Common myeloid progenitor, CD34-positive (primary cell): ENCODE measurements around the gene TMCO4.

ENCODE experiments used
- CTCF ChIA-PET: fragments of 350-600 bp; sonication (Branson Sonifier 250); formaldehyde crosslinking; loops from one replicate; lab custom pipeline; 2021; ENCODE audit warnings: antibody characterized with exemption; lab: Charles Lee
- POLR2A ChIA-PET: fragments of 350-600 bp; sonication (Branson Sonifier 250); formaldehyde crosslinking; loops from one replicate; lab custom pipeline; 2021; ENCODE audit warnings: antibody characterized with exemption; lab: Charles Lee
- DNase-seq, 3 donors: peaks; one replicate each; pipeline versions ENCODE4 v3.0.0 to v3.0.0-alpha.2; 2013
- H3K27ac ChIP-seq, 2 experiments: 1 replicate in 1 of 2; 2 replicates in 1 of 2; pipeline ENCODE4 v1.7.0; 2013; ENCODE audit warnings: inconsistent platforms in 2 of 2, low read length in 2 of 2, mild to moderate bottlenecking in 2 of 2, low read depth in 1 of 2, moderate library complexity in 1 of 2; ENCODE audit not compliant: severe bottlenecking in 2 of 2, insufficient read depth in 1 of 2, poor library complexity in 1 of 2
- H3K27me3 ChIP-seq, 5 experiments: replicated peaks in 2 of 5; 1 replicate in 3 of 5; 2 replicates in 2 of 5; pipeline versions ENCODE4 v1.6.1 to v1.7.0; 2013; ENCODE audit warnings: low read length in 4 of 5, mild to moderate bottlenecking in 2 of 5, moderate library complexity in 2 of 5, inconsistent platforms in 1 of 5; ENCODE audit not compliant: insufficient read depth in 5 of 5, control insufficient read depth in 4 of 5
- H3K36me3 ChIP-seq, 4 experiments: 1 replicate in 2 of 4; 2 replicates in 2 of 4; pipeline versions ENCODE4 v1.6.1 to v1.7.0; 2013; ENCODE audit warnings: low read length in 3 of 4, control low read depth in 1 of 4, mild to moderate bottlenecking in 1 of 4; ENCODE audit not compliant: control insufficient read depth in 4 of 4, insufficient read depth in 4 of 4
- H3K4me1 ChIP-seq, 4 experiments: 1 replicate in 3 of 4; 2 replicates in 1 of 4; pipeline versions ENCODE4 v1.6.1 to v1.7.1; 2013; ENCODE audit warnings: low read length in 3 of 4, mild to moderate bottlenecking in 3 of 4, control low read depth in 1 of 4, inconsistent platforms in 1 of 4, moderate library complexity in 1 of 4; ENCODE audit not compliant: control insufficient read depth in 4 of 4, insufficient read depth in 4 of 4; ENCODE audit errors: control extremely low read depth in 1 of 4
- H3K4me3 ChIP-seq, 7 experiments: 1 replicate in 4 of 7; 2 replicates in 3 of 7; pipeline versions ENCODE4 v1.5.1 to v1.7.0; 2013; ENCODE audit warnings: mild to moderate bottlenecking in 7 of 7, low read length in 6 of 7, moderate library complexity in 6 of 7, inconsistent platforms in 2 of 7, low read depth in 2 of 7, control low read depth in 1 of 7; ENCODE audit not compliant: insufficient read depth in 4 of 7, control insufficient read depth in 1 of 7; ENCODE audit errors: extremely low read depth in 1 of 7
- H3K9me3 ChIP-seq, 5 experiments: 1 replicate in 4 of 5; 2 replicates in 1 of 5; pipeline versions ENCODE4 v1.6.1 to v1.7.1; 2013; ENCODE audit warnings: low read length in 4 of 5, mild to moderate bottlenecking in 2 of 5, inconsistent platforms in 1 of 5, low read depth in 1 of 5, moderate library complexity in 1 of 5; ENCODE audit not compliant: control insufficient read depth in 4 of 5, insufficient read depth in 2 of 5; ENCODE audit errors: control extremely low read depth in 1 of 5
- WGBS: methylation state at CpG from one replicate; pipeline ENCODE4 v1.1.5; 2013; ENCODE audit not compliant: insufficient coverage; 5-methylcytosine and 5-hydroxymethylcytosine counted together

The TMCO4 gene

GRCh38 chr1:19656134-19656779 is 143.5 kb downstream of the TMCO4 start:
- DNase-seq = no peak
- Histone ChIP-seq H3K27ac (no peak overlapping the region), H3K27me3 (peaks cover 0 to 7% (median 0%) of the 10 kb centered on the region in 5 experiments), H3K9me3 (no peaks in the 10 kb centered on the region), H3K4me1 (peaks cover 0 to 3% (median under 1%) of the 10 kb centered on the region in 4 experiments), H3K36me3 (peaks cover 0 to 26% (median 2%) of the 10 kb centered on the region in 4 experiments), H3K4me3 (no peak overlapping the region)
- CTCF ChIA-PET = interaction anchor here (1.2 kb wide), 1 partner anchor 12 kb away, joined by 3 read pairs; no protein-coding TSS in a partner anchor
- POLR2A ChIA-PET = no interaction called here
- WGBS = 89% methylated on average over 6 of the region's 9 CpGs

- CTCF ChIA-PET = interaction anchor here (1.2 to 2.4 kb wide), 2 partner anchors 12 to 311 kb away, joined by 3 to 14 read pairs; no protein-coding TSS in a partner anchor
- no peak for DNase-seq
- no peak overlapping the region for H3K27ac ChIP-seq
- H3K27me3 ChIP-seq = peaks cover 0 to 5% (median 0%) of the 10 kb centered on the region in 5 experiments
- peaks cover 0 to 8% (median 3%) of the 10 kb centered on the region in 4 experiments for H3K4me1 ChIP-seq
- H3K36me3 ChIP-seq = peaks cover 0 to 26% (median 2%) of the 10 kb centered on the region in 4 experiments
- no peak overlapping the region for H3K4me3 ChIP-seq
- H3K9me3 ChIP-seq = no peaks in the 10 kb centered on the region
- 98% methylated on average over 8 of the region's 8 CpGs for WGBS
- POLR2A ChIA-PET = no interaction called here
These were observed 144.0 kb downstream of the TMCO4 start for GRCh38 chr1:19655718-19656080.

DNA sequence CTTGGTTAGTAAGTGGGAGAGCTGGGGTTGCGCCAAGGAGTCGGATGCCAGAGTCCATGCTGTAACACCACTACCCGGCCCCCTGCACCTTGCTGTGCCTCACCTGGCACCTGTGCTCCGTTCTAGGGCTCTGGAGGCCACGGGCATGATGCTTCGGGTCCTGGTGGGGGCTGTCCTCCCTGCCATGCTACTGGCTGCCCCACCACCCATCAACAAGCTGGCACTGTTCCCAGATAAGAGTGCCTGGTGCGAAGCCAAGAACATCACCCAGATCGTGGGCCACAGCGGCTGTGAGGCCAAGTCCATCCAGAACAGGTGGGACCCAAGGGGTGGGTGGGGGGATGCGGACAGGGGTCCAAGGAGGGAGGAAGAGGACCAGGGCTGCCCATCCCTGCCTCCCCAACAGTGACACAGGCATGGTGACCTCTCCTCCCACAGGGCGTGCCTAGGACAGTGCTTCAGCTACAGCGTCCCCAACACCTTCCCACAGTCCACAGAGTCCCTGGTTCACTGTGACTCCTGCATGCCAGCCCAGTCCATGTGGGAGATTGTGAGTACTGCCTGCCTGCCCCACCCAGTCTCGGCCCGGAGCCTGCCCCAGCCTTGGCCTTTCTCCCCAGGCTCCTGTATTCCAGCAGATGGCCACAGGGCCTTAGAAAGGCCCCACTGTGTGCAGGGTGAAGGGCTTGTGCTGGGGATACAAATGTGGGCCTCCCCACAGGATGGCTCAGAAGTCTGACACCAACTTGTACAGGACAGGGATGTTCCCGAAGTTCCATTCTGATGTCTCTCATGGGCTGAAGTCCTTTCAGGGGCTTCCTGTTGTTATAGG is 144.6 kb downstream of the TMCO4 start:
- H3K9me3 ChIP-seq = no peaks in the 10 kb centered on the region
- POLR2A ChIA-PET = no interaction called here
- DNase-seq = no peak
- peaks cover 0 to 14% (median 6%) of the 10 kb centered on the region in 4 experiments for H3K4me1 ChIP-seq
- CTCF ChIA-PET = interaction anchor here (1.1 to 7.3 kb wide), 10 partner anchors 13 to 313 kb away, joined by 3 to 40 read pairs (median 10); no protein-coding TSS in a partner anchor
- peaks cover 0 to 26% (median 2%) of the 10 kb centered on the region in 4 experiments for H3K36me3 ChIP-seq
- H3K4me3 ChIP-seq = no peak overlapping the region
- WGBS = 97% methylated on average over 15 of the region's 15 CpGs
- no peaks in the 10 kb centered on the region for H3K27me3 ChIP-seq
- H3K27ac ChIP-seq = no peak overlapping the region

DNA sequence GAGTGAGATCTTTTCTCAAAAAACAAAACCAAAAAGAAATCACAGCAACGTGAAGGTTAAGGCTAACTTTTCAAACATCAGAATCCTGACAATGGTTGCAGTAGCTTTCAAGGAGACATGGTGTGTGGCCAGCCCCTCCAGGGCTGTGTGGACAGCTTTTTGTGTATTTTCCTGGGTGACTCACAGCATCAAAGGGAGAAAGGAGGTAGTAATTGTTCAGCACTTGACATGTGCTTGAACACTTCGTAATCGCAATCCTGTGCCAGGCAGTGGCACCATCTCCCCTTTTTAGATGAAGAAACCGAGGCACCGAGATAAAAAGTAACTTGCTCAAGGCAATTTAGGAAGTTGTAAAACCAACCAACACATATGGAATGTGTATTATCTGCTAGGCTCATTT is 145.3 kb downstream of the TMCO4 start:
- no peaks in the 10 kb centered on the region for H3K9me3 ChIP-seq
- H3K4me1 ChIP-seq = peaks cover 0 to 15% (median 7%) of the 10 kb centered on the region in 4 experiments
- H3K4me3 ChIP-seq = no peak overlapping the region
- DNase-seq = no peak
- peaks cover 0 to 26% (median 2%) of the 10 kb centered on the region in 4 experiments for H3K36me3 ChIP-seq
- POLR2A ChIA-PET = interaction anchor here (0.5 kb wide), 1 partner anchor 495 kb away, joined by 4 read pairs; no protein-coding TSS in a partner anchor
- CTCF ChIA-PET = interaction anchor here (0.7 to 7.3 kb wide), 19 partner anchors 8 to 471 kb away, joined by 3 to 40 read pairs (median 4); no protein-coding TSS in a partner anchor
- 100% methylated on average over 5 of the region's 5 CpGs for WGBS
- H3K27me3 ChIP-seq = no peaks in the 10 kb centered on the region
- no peak overlapping the region for H3K27ac ChIP-seq

DNA sequence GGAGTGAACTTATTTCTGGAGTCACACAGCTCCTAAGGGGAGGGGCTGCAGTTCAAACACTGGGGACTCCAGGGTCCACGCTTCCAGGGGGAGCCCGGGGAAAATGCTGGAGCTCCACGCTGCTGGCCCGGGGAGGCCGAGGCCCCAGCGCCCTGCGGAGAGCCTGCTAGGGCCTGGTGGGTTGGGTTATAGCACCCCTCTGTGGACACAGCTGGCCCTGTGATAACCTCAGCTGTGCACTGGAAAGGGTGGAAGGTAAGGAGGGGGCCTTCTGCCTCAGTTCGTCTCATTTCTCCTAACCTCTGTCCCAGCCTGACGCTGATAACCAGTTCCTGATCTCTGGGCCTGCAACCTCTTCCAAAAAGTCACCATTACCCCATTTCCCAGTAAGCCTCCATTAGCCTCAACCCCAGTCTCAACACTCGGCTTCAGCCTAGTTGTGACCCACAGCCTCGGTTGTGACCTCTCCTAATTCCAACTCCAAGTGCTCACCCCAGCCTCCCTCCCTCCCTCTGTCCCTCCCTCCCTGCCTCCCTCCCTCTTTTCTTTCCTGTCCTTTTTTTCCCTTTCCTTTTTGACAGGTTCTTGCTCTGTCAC is 148.5 kb downstream of the TMCO4 start:
- no peak overlapping the region for H3K27ac ChIP-seq
- CTCF ChIA-PET = interaction anchor here (0.6 to 7.3 kb wide), 32 partner anchors 8 to 400 kb away, joined by 3 to 40 read pairs (median 5); partner anchors contain the start of genes AKR7A2, EMC1 and SLC66A1
- H3K4me1 ChIP-seq = peaks cover 0 to 39% (median 25%) of the 10 kb centered on the region in 4 experiments
- DNase-seq = peak; percentile 53 to 71 (median 70)
- peak overlapping the region in 2 of 7 experiments; percentile 20 to 30 for H3K4me3 ChIP-seq
- H3K9me3 ChIP-seq = no peaks in the 10 kb centered on the region
- WGBS = 27% methylated on average over 9 of the region's 11 CpGs
- POLR2A ChIA-PET = interaction anchor here (0.9 to 2.2 kb wide), 2 partner anchors 54 to 69 kb away, joined by 3 to 8 read pairs; a partner anchor contains a TSS
- peaks cover 0 to 11% (median 2%) of the 10 kb centered on the region in 4 experiments for H3K36me3 ChIP-seq
- no peaks in the 10 kb centered on the region for H3K27me3 ChIP-seq

DNA sequence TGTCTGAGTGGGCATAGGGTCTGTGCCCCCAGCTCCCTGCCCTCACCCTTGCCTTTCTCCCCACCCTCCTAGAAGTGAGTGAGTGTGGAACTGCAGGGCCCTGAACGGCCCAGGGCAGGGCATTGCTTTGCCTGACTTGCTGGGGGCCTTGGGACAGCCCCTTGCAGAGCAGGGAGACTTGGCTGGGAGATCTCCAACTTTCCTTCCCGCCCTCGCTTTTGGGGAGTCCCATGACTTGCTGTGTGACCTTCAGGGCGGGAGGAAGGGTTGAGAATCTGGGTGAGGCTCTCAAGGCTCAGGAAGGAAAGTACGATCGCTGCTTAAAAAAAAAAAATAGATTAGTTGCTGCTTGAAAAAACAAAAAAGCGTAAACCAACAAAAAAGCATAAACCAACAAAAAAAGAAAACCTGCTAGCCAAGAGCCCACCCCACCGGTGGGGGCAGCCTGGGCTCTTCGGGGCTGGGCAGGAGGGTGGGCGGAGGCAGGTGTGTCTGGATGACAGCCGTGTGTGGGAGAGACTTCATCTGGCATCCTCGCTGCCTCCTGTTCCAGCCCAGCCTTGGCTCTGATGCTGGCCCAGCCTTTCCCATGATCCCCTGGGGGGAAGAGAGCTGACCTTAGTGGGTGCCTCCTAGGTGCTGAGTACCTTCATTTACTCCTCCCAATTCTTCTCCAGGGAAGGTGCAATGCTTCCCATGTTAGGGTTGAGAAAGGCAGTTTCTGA is 149.1 kb downstream of the TMCO4 start:
- DNase-seq = no peak
- ChIA-PET CTCF (interaction anchor here (0.6 to 7.3 kb wide), 33 partner anchors 9 to 400 kb away, joined by 3 to 40 read pairs (median 5); partner anchors contain the start of genes AKR7A2, EMC1 and SLC66A1), POLR2A (interaction anchor here (0.9 to 2.2 kb wide), 2 partner anchors 53 to 68 kb away, joined by 3 to 8 read pairs; a partner anchor contains a TSS)
- WGBS = 31% methylated on average over 3 of the region's 12 CpGs
- Histone ChIP-seq H3K27ac (no peak overlapping the region), H3K36me3 (peaks cover 0 to 5% (median 2%) of the 10 kb centered on the region in 4 experiments), H3K4me1 (peaks cover 0 to 46% (median 32%) of the 10 kb centered on the region in 4 experiments), H3K27me3 (no peaks in the 10 kb centered on the region), H3K4me3 (peak overlapping the region in 2 of 7 experiments; percentile 20 to 30), H3K9me3 (no peaks in the 10 kb centered on the region)
